WERI-Rb-1 (cell line): ENCODE measurements around the gene CFAP20DC.

Experiments used
- DNase-seq: peaks from one replicate; pipeline ENCODE4 v3.0.0-alpha.2; 2020
- H3K27ac ChIP-seq: fragments of 250-450 bp; sonication (Bioruptor Pico); 2 replicates; pipeline ENCODE4 v1.5.1; 2020; ENCODE audit warnings: mild to moderate bottlenecking, moderate library complexity
- H3K27me3 ChIP-seq: fragments of 250-450 bp; sonication (Bioruptor Pico); 2 replicates; pipeline ENCODE4 v1.5.1; 2021; ENCODE audit warnings: mild to moderate bottlenecking, low read depth, moderate library complexity; ENCODE audit not compliant: insufficient read depth, severe bottlenecking
- H3K36me3 ChIP-seq: fragments of 250-450 bp; sonication (Bioruptor Pico); 2 replicates; pipeline ENCODE4 v1.5.1; 2020; ENCODE audit warnings: mild to moderate bottlenecking, moderate library complexity
- H3K4me3 ChIP-seq: 2 replicates; pipeline ENCODE4 v1.5.1; 2011; ENCODE audit warnings: low read depth, mild to moderate bottlenecking, control low read depth, low read length
- H3K9me3 ChIP-seq: fragments of 250-450 bp; sonication (Bioruptor Pico); 2 replicates; pipeline ENCODE4 v1.5.1; 2021; ENCODE audit warnings: mild to moderate bottlenecking, moderate library complexity; ENCODE audit not compliant: severe bottlenecking
- CTCF ChIP-seq: IDR thresholded peaks from 2 replicates; pipeline ENCODE4 v1.5.1; 2011; ENCODE audit warnings: low read depth, mild to moderate bottlenecking, control low read depth, inconsistent platforms, low read length

The CFAP20DC gene

GRCh38 chr3:58749948-58750347 is 299.9 kb downstream of the CFAP20DC start:
- Histone ChIP-seq H3K27ac (no peak overlapping the region), H3K9me3 (no peaks in the 10 kb centered on the region), H3K27me3 (no peaks in the 10 kb centered on the region), H3K36me3 (no peaks in the 10 kb centered on the region), H3K4me3 (no peak overlapping the region)
- DNase-seq, result no peak
- TF ChIP-seq CTCF, result no peak

GRCh38 chr3:58748024-58748423 is 301.8 kb downstream of the CFAP20DC start:
- Histone ChIP-seq H3K4me3 (no peak overlapping the region), H3K27ac (no peak overlapping the region), H3K9me3 (no peaks in the 10 kb centered on the region), H3K36me3 (no peaks in the 10 kb centered on the region), H3K27me3 (no peaks in the 10 kb centered on the region)
- no peak for TF ChIP-seq CTCF
- no peak for DNase-seq

- no peak overlapping the region for H3K27ac ChIP-seq
- no peak for TF ChIP-seq CTCF
- DNase-seq, result no peak
- H3K36me3 ChIP-seq, result no peaks in the 10 kb centered on the region
- no peaks in the 10 kb centered on the region for H3K27me3 ChIP-seq
- H3K9me3 ChIP-seq, result no peaks in the 10 kb centered on the region
- H3K4me3 ChIP-seq, result no peak overlapping the region
Measured at GRCh38 chr3:58746758-58747157, 303.1 kb downstream of the CFAP20DC start.

- Histone ChIP-seq H3K4me3 (no peak overlapping the region), H3K36me3 (no peaks in the 10 kb centered on the region), H3K9me3 (no peaks in the 10 kb centered on the region), H3K27ac (no peak overlapping the region), H3K27me3 (no peaks in the 10 kb centered on the region)
- no peak for TF ChIP-seq CTCF
- DNase-seq, result no peak
Measured at GRCh38 chr3:58743296-58743695, 306.5 kb downstream of the CFAP20DC start.

- Histone ChIP-seq H3K27me3 (no peaks in the 10 kb centered on the region), H3K9me3 (no peaks in the 10 kb centered on the region), H3K27ac (no peak overlapping the region), H3K36me3 (no peaks in the 10 kb centered on the region), H3K4me3 (no peak overlapping the region)
- TF ChIP-seq CTCF, result no peak
- DNase-seq, result no peak
Measured at GRCh38 chr3:58742239-58742638, 307.6 kb downstream of the CFAP20DC start.

GRCh38 chr3:58737644-58738043 is 312.2 kb downstream of the CFAP20DC start:
- no peak for DNase-seq
- Histone ChIP-seq H3K9me3 (no peaks in the 10 kb centered on the region), H3K36me3 (no peaks in the 10 kb centered on the region), H3K27ac (no peak overlapping the region), H3K4me3 (no peak overlapping the region), H3K27me3 (no peaks in the 10 kb centered on the region)
- no peak for TF ChIP-seq CTCF
